ENCODE measurements around the gene DNHD1.

The DNHD1 gene

GRCh38 chr11:6529266-6529665 is 32.2 kb downstream of the DNHD1 start:
- DNase-seq, result no peak
- no peaks in the 10 kb centered on the region for H3K27me3 Mint-ChIP-seq (ENCODE audit: low read depth, poor library complexity)
- H3K27ac Mint-ChIP-seq, result no peak overlapping the region
- H3K36me3 Mint-ChIP-seq (ENCODE audit: low read depth), result no peaks in the 10 kb centered on the region
- no peaks in the 10 kb centered on the region for H3K4me1 Mint-ChIP-seq
- no peaks in the 10 kb centered on the region for H3K9me3 Mint-ChIP-seq
- TF ChIP-seq, protein P1, sequence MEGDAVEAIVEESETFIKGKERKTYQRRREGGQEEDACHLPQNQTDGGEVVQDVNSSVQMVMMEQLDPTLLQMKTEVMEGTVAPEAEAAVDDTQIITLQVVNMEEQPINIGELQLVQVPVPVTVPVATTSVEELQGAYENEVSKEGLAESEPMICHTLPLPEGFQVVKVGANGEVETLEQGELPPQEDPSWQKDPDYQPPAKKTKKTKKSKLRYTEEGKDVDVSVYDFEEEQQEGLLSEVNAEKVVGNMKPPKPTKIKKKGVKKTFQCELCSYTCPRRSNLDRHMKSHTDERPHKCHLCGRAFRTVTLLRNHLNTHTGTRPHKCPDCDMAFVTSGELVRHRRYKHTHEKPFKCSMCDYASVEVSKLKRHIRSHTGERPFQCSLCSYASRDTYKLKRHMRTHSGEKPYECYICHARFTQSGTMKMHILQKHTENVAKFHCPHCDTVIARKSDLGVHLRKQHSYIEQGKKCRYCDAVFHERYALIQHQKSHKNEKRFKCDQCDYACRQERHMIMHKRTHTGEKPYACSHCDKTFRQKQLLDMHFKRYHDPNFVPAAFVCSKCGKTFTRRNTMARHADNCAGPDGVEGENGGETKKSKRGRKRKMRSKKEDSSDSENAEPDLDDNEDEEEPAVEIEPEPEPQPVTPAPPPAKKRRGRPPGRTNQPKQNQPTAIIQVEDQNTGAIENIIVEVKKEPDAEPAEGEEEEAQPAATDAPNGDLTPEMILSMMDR (IDR thresholded peaks at IDR 0.05), result no peak
- no peak overlapping the region for H3K4me3 Mint-ChIP-seq

GRCh38 chr11:6530848-6531247 is 33.8 kb downstream of the DNHD1 start:
- Mint-ChIP-seq H3K9me3 (no peaks in the 10 kb centered on the region), H3K36me3 (ENCODE audit: low read depth) (no peaks in the 10 kb centered on the region), H3K27me3 (ENCODE audit: low read depth, poor library complexity) (no peaks in the 10 kb centered on the region), H3K4me1 (no peaks in the 10 kb centered on the region), H3K4me3 (no peak overlapping the region), H3K27ac (no peak overlapping the region)
- TF ChIP-seq, protein P1 (IDR thresholded peaks at IDR 0.05), result no peak
- no peak for DNase-seq

DNA sequence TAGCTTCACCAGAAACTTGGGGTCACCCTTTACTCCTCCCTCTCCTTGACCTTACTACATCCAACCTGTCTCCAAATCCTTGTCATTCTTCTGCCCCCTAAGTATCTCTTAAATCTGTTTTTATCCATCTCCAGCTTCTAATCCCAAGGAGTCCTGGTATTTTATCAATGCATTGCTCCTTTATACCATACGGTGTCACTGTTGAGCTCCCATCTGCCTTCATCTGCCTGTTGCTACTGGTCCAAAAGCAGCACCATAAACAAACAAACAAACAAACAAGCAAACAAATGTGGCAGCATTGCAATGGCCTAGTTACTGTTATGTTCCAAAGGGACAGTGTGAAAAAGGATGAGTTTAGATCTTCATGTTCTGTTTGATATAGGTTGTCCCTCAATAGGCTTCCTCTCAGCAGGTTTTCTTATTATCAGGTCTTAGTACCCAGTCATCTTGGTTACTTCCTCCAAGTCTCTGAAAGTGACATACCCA is 34.2 kb downstream of the DNHD1 start:
- peak; percentile 27 for DNase-seq
- H3K4me1 Mint-ChIP-seq, result no peaks in the 10 kb centered on the region
- no peak overlapping the region for H3K4me3 Mint-ChIP-seq
- TF ChIP-seq, protein P1 (IDR thresholded peaks at IDR 0.05), result peak; percentile 69
- no peak overlapping the region for H3K27ac Mint-ChIP-seq
- no peaks in the 10 kb centered on the region for H3K9me3 Mint-ChIP-seq
- no peaks in the 10 kb centered on the region for H3K36me3 Mint-ChIP-seq (ENCODE audit: low read depth)
- H3K27me3 Mint-ChIP-seq (ENCODE audit: low read depth, poor library complexity), result no peaks in the 10 kb centered on the region

DNA sequence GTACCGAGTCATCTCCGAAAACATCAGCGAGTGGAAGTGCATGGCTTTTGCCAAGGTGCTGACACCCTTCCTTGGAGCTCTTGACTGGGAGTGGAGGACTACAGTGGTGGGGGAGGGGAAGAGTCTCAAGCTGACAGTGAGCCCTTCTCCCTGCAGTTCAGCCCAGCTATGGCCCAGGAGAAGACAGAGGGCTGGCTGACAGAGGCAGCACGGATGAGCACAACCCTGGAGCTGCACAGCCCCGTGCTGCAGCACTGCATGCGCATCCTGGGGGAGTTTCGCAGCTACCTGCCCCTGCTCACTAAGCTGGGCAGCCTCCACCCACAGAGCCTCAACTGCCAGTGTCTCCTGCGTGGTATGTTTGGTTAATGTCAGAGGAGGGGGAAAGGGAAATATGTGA is 41.4 kb downstream of the DNHD1 start:
- DNase-seq, result no peak

GRCh38 chr11:6538945-6539344 is 41.9 kb downstream of the DNHD1 start:
- DNase-seq, result no peak
- Mint-ChIP-seq H3K9me3 (no peaks in the 10 kb centered on the region), H3K36me3 (ENCODE audit: low read depth) (no peaks in the 10 kb centered on the region), H3K4me3 (no peak overlapping the region), H3K27ac (peak overlapping the region; percentile 10), H3K4me1 (peaks cover 11% of the 10 kb centered on the region), H3K27me3 (ENCODE audit: low read depth, poor library complexity) (peaks cover 4% of the 10 kb centered on the region)
- TF ChIP-seq, protein P1 (IDR thresholded peaks at IDR 0.05), result no peak

More for the DNA sequence above, 41.4 kb downstream of the DNHD1 start:
- Mint-ChIP-seq H3K27me3 (ENCODE audit: low read depth, poor library complexity) (peaks cover 4% of the 10 kb centered on the region), H3K27ac (no peak overlapping the region), H3K4me3 (no peak overlapping the region), H3K9me3 (no peaks in the 10 kb centered on the region), H3K4me1 (peaks cover 11% of the 10 kb centered on the region), H3K36me3 (ENCODE audit: low read depth) (no peaks in the 10 kb centered on the region)
- TF ChIP-seq, protein P1 (IDR thresholded peaks at IDR 0.05), result no peak

GRCh38 chr11:6539748-6540268 is 42.7 kb downstream of the DNHD1 start:
- H3K4me3 Mint-ChIP-seq, result no peak overlapping the region
- H3K4me1 Mint-ChIP-seq, result peaks cover 11% of the 10 kb centered on the region
- TF ChIP-seq, protein P1 (IDR thresholded peaks at IDR 0.05), result no peak
- DNase-seq, result no peak
- H3K27ac Mint-ChIP-seq, result no peak overlapping the region
- H3K27me3 Mint-ChIP-seq (ENCODE audit: low read depth, poor library complexity), result peaks cover 4% of the 10 kb centered on the region
- no peaks in the 10 kb centered on the region for H3K9me3 Mint-ChIP-seq
- H3K36me3 Mint-ChIP-seq (ENCODE audit: low read depth), result no peaks in the 10 kb centered on the region

Data from nephron progenitor cell (in vitro differentiated cells).